Suprapubic skin (tissue), 3 donors: ENCODE data around the gene MNAT1.

Experiments used
- EP300 ChIP-seq: sonication (generic); formaldehyde crosslinking; IDR thresholded peaks from one replicate; pipeline ENCODE4 v1.6.1; 2017; ENCODE audit warnings: antibody characterized with exemption
- POLR2A ChIP-seq, 2 donors: fragments of 450-650 bp; IDR thresholded peaks; one replicate each; pipeline ENCODE4 v1.6.1; 2017; ENCODE audit warnings: antibody characterized with exemption in 2 of 2, mild to moderate bottlenecking in 2 of 2, moderate library complexity in 2 of 2
- TF ChIP-seq, protein P1 (sequence below), 2 donors: fragments of 200-600 bp in 1 of 2; fragments of 450-650 bp in 1 of 2; sonication (generic) in 1 of 2; IDR thresholded peaks; one replicate each; pipeline ENCODE4 v1.5.1; 2016 to 2019; ENCODE audit warnings: antibody characterized with exemption in 2 of 2, mild to moderate bottlenecking in 1 of 2, moderate library complexity in 1 of 2

DNA sequence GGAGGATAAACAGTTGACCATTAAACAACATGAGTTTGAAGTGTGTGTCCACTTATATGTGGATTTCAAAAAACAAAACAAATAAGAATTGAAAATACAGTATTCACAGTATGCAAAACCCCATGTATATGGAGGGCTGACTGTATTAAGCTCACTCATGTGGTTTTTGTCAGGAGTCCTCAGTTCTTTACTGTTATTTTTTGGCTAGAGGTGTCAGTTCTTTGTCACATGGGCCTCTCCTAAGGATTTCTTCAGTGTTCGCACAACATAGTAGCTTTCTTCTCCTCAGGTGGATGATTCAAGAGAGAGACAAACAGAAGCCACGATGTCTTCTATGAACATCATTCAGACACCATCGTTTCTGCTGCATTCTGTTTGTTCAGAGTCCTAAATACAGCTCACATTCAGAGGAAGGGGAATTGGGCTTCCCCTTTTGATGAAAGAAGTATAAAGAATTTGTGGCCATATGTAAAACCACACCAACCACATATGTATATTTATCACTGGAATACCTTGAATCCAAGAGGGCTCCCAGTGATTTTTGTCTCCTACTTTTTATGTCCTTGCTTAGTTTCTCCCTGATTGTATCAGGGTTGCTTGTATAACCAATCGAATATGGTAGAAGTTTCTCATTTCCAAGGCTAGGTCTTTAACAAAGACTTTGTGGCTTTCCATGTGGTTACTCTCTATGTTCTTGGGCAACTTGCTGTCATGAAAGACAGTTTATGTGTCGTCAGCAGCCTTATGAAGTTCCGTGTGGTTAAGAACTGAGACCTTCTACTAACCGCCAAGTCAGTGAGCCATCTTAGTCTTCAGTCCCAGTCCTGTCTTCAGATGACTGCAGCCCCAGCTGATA lies 18.9 kb downstream of the MNAT1 start:
- TF ChIP-seq, protein P1, sequence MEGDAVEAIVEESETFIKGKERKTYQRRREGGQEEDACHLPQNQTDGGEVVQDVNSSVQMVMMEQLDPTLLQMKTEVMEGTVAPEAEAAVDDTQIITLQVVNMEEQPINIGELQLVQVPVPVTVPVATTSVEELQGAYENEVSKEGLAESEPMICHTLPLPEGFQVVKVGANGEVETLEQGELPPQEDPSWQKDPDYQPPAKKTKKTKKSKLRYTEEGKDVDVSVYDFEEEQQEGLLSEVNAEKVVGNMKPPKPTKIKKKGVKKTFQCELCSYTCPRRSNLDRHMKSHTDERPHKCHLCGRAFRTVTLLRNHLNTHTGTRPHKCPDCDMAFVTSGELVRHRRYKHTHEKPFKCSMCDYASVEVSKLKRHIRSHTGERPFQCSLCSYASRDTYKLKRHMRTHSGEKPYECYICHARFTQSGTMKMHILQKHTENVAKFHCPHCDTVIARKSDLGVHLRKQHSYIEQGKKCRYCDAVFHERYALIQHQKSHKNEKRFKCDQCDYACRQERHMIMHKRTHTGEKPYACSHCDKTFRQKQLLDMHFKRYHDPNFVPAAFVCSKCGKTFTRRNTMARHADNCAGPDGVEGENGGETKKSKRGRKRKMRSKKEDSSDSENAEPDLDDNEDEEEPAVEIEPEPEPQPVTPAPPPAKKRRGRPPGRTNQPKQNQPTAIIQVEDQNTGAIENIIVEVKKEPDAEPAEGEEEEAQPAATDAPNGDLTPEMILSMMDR (IDR thresholded peaks at IDR 0.05): no peak
- TF ChIP-seq EP300 (no peak), POLR2A (IDR thresholded peaks at IDR 0.05) (no peak)
